HepG2 (cell line): ENCODE results near the gene TMBIM4.

ENCODE experiments used
- RFX5 ChIP-seq: IDR thresholded peaks from 2 replicates; pipeline ENCODE4 v1.6.1; 2011; ENCODE audit warnings: low read depth, low read length, improper control_type of control experiment
- ZNF24 ChIP-seq: fragments of 450-650 bp; IDR thresholded peaks from 2 replicates; pipeline ENCODE4 v1.6.1; 2017; ENCODE audit warnings: antibody characterized with exemption, mild to moderate bottlenecking

DNA sequence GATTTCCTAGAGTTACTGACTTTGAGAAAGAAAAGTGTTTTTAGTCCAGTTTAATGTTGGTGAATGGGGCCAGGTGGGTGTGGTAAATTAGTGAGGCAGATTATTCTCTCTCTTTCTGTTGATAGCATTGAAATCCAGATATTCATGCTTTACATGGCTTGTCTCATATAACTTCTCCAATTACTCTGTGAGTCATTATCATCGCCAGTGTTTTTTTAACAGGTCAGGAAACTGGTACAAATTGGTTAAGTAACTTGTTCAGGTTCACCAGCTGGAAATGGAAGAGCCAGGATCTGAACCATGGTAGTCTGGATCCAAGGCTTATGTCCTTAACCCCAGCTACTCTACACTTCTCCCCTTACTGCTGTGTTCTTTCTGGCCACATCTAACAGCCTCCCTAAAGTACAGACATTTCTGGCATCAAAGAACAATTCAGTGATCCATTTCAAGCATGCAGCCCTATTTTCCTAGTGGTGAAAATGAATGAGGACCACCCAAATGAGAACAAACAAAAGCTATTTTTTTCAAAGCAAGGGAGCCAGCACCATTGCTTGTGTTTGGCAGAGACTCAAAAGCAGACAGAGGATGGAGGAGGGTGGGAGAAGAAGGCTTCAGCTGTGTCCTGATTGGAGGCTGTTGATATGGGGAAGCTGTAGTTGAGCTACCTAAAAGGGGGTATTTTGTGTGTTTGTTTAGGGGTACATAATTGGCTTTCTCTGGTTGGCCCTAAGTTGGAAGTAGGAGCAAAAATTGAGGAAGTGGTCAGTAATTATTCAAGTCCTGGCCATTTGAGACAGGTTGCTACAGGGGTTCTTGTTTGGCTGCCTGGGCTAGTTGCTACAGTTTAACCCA lies 20.9 kb upstream of the TMBIM4 start:
- TF ChIP-seq RFX5 (no peak), ZNF24 (no peak)
